ENCODE measurements around the gene RALGDS.

DNA sequence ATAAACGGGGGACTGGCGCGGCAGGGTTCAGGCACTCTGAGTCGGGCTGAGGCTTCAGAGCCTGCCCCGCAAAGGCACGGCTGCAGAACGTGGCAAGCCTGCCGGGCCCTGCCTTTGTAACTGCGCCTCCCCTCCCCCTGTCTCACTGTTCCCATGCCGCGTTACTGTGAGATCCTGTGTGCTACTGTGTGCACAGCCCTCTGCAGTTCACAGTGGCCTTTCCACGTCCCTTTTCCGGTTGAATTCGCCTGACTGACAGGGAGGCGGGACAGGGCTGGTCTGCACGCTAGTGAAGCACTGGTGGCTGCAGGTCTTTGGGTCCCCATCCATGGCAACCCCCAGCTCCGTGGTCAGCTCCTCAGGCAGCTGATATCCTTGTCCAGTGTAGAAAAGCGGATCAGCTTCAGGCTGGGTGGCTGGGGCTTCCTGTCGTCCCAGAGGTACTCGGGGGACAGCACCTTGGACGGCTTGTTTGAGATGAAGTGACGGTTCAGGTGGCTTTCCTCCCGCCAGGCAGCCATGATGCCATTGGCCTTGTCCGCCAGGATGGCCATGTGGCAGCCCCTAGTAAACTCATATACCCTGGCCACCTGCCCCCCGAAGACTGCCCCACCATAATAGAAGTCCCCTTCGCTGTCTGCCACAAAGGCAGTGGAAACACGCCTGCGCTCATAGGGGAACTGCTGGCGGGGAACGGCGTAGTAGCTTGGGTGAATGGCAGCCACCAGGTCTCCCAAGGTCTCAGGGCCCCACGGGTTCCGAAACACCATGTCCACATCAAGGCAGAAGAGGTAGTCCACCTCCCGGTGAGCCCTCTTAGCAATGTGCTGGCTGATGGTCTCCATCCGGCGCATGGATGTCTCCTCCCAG, 32.4 kb upstream of the RALGDS start:
- TF ChIP-seq CTCF (IDR thresholded peaks at IDR 0.05) (no peak), POLR2A (IDR thresholded peaks at IDR 0.05) (no peak)
